Small intestine (tissue), 7 donors: ENCODE results near the gene SPNS2. TPM values are rescaled to one million over a fixed set of nuclear protein-coding genes. Genes with fewer than 3 reads are reported as not detected.

Source experiments
- DNase-seq, 2 donors: peaks; one replicate each; pipeline versions ENCODE4 v3.0.0 to v3.0.0-alpha.2; 2013
- FAIRE-seq: peaks from 2 replicates; lab custom pipeline; 2012; peaks lifted over from hg19 to GRCh38; lab: Jason Lieb, UNC
- H3K27ac ChIP-seq, 3 donors: one replicate each; pipeline ENCODE4 v1.5.1; 2013; ENCODE audit warnings: low read length in 2 of 3, mild to moderate bottlenecking in 2 of 3, control low read depth in 1 of 3, inconsistent platforms in 1 of 3, low read depth in 1 of 3, moderate library complexity in 1 of 3
- H3K27me3 ChIP-seq, 3 donors: one replicate each; pipeline ENCODE4 v1.6.1; 2013; ENCODE audit warnings: low read length in 3 of 3, inconsistent platforms in 1 of 3; ENCODE audit not compliant: control insufficient read depth in 3 of 3, insufficient read depth in 3 of 3
- H3K36me3 ChIP-seq, 3 donors: one replicate each; pipeline ENCODE4 v1.6.1; 2013; ENCODE audit warnings: low read length in 3 of 3, inconsistent platforms in 1 of 3, low read depth in 1 of 3, mild to moderate bottlenecking in 1 of 3, moderate library complexity in 1 of 3; ENCODE audit not compliant: control insufficient read depth in 3 of 3, insufficient read depth in 2 of 3
- H3K4me1 ChIP-seq, 3 donors: one replicate each; pipeline ENCODE4 v1.6.1; 2013; ENCODE audit warnings: low read length in 2 of 3, inconsistent platforms in 1 of 3, low read depth in 1 of 3, mild to moderate bottlenecking in 1 of 3, moderate library complexity in 1 of 3; ENCODE audit not compliant: control insufficient read depth in 3 of 3, insufficient read depth in 2 of 3
- H3K4me3 ChIP-seq, 3 donors: one replicate each; pipeline ENCODE4 v1.5.1; 2013; ENCODE audit warnings: low read length in 3 of 3, control low read depth in 1 of 3, inconsistent platforms in 1 of 3, low read depth in 1 of 3, mild to moderate bottlenecking in 1 of 3, moderate library complexity in 1 of 3
- H3K9me3 ChIP-seq, 2 donors: one replicate each; pipeline ENCODE4 v1.6.1; 2013; ENCODE audit warnings: low read depth in 1 of 2, low read length in 1 of 2; ENCODE audit not compliant: control insufficient read depth in 2 of 2, insufficient read depth in 1 of 2
- WGBS, 3 donors: extraction: QIAGEN DNeasy Blood & Tissue Kit; methylation state at CpG; one replicate each; pipeline ENCODE4 v1.1.7; 2013; 5-methylcytosine and 5-hydroxymethylcytosine counted together
- polyA plus RNA-seq, 4 donors: library from polyadenylated mRNA; stranded (reverse) in 3 of 4; unstranded in 1 of 4; fragments of 200-250 nt in 3 of 4; fragments of 120-200 nt in 1 of 4; gene quantifications; one replicate each; pipeline versions ENCODE4 v1.2.1 to v1.2.3, GENCODE V29; 2013
- donor health status: healthy with polysubstance abuse.
- donor health status: control.
- donor health status: control.
- donor health status: Bipolar disorder and iron deficiency.
- donor health status: healthy.

The SPNS2 gene
- polyA plus RNA-seq, 4 donors = 6.3 to 37.3 (median 22.3) TPM

DNA sequence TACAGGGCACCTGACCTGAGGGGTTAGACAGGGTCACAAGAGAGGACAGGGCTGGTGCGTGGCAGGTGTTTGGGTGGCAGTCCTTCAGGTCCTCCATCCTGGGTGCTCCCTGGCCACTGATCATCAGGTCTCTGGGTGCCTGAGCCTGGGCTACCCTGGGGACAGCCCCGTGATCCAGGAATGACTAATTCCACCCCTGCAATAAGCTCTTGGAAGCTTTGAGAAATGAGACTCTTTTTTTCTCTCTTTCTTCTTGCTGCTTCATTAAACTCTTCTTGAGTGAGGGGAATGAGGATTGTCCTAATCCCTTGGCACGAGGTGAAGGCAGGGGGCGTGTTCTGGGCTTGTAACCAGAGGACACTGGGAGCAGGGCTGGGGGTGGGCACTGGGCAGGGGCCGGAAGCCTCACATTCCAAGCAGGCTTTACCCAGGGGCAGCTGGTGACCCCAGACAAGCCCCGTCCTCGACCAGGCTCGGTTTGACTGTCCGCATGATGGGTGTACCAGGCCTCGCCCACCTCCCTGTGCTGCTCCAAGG, 21.4 kb upstream of the SPNS2 start:
- FAIRE-seq = no peak
- H3K4me3 ChIP-seq = no peak overlapping the region
- H3K9me3 ChIP-seq = no peaks in the 10 kb centered on the region
- peaks cover 4 to 70% (median 8%) of the 10 kb centered on the region in 3 donors for H3K4me1 ChIP-seq
- H3K27ac ChIP-seq = peak overlapping the region; percentile 73 to 96 (median 86)
- no peaks in the 10 kb centered on the region for H3K27me3 ChIP-seq
- WGBS, 3 donors = 37 to 62% (median 56%) methylated on average over 10 of the region's 10 CpGs
- no peaks in the 10 kb centered on the region for H3K36me3 ChIP-seq
- peak; percentile 45 to 47 for DNase-seq

DNA sequence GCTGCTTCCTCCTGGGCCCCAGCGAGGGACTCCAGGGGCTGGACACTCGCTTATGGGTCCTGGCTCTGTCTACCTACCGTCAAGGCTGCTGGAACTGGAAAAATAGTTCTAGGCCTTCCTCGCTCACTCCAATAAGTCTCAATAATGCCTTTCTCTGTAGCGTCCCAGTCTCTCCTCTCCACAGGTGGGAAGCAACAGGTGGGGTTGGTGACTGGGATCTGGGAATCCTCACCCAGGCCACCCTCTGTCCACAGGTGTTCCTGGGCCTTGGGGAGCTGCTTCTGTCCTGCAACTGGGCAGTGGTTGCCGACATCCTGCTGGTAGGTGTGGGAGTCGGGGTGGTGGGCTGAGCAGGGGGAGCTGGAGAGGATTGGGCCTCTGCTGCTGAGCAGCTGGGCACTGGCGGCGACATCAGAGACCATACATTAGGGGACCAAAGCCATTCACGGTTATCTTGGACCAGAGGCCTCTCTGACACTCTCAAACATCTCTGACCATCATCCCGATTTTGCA, 20.3 kb upstream of the SPNS2 start:
- Histone ChIP-seq H3K36me3 (no peaks in the 10 kb centered on the region), H3K4me1 (peaks cover 8 to 81% (median 9%) of the 10 kb centered on the region in 3 donors), H3K4me3 (no peak overlapping the region), H3K9me3 (no peaks in the 10 kb centered on the region), H3K27ac (peak overlapping the region; percentile 34 to 97 (median 72)), H3K27me3 (no peaks in the 10 kb centered on the region)
- 80 to 90% (median 83%) methylated on average over 11 of the region's 11 CpGs for WGBS, 3 donors
- DNase-seq (no peak), FAIRE-seq (no peak)

DNA sequence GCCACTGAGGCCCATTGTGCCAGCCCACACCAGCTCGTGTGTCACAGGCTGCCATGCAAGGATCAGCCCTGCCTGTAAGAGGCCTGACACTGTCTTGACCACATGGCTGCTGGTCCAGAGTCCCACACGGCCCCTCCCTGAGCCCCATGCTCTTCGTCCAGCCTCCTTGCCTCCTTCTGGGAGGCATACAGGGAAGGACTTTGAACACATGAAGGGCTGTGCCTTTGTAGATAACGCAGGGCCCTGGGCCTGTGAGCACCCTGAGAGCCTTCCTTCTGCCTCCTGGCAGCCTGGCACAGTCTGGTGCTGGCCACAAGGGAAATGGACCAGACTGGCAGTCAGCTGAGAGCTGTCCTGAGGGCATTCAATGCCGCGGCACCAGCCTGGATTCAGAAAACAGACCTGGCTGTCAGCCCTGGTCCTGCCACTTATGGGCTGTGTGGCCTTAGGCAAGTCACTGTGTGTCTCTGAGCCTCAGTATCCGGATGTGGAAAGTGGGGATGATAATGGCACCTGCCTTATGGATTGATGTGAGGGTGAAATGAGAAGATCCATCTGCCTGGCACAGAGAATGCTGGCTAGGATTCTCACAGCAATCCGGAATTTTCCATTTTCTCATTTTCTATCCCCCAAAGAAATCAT, 19.2 kb upstream of the SPNS2 start:
- no peak overlapping the region for H3K4me3 ChIP-seq
- H3K4me1 ChIP-seq = peaks cover 9 to 88% (median 10%) of the 10 kb centered on the region in 3 donors
- H3K27ac ChIP-seq = peak overlapping the region; percentile 95 to 99 (median 97)
- no peaks in the 10 kb centered on the region for H3K27me3 ChIP-seq
- FAIRE-seq (no peak), DNase-seq (peak; percentile 85 to 98)
- no peaks in the 10 kb centered on the region for H3K9me3 ChIP-seq
- H3K36me3 ChIP-seq = no peaks in the 10 kb centered on the region
- WGBS, 3 donors = 29 to 69% (median 46%) methylated on average over 8 of the region's 8 CpGs

DNA sequence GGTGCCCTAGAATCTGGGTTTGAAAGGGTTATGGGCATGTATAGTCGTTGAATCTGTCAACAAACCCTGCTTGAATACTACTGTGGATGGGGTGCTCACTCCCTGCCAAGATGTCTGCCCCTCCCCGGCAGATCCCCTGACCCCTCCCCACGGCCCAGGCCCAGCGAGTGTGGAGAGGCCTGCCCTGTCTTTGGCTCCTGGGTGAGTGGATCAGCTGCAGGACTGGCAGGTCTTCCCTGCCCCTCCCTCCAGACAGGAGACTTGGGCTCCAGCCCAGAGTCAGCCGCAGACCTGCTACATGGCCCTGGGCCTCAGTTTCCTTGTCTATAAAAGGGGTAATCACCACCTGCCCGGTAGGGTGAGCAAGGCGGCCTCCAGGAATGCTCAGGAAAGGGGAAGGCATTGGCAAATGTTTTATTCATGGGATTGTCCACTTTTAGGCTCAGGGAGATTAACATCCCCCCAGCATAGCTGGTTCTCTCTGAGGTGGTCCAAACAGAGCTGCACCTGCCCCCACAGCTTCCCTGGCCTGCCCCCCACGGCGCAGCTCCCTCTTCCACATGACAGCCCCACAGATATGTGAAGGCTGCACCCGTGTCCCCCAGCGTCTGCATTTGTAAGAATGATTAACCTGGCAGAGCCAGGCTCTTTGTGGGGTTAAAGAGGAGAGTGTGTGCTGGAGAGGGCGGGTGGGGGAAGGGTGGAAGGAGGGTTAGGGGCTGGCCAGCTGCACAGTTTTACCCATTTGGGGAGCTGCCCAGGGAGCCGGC, 18.5 kb upstream of the SPNS2 start:
- H3K36me3 ChIP-seq = no peaks in the 10 kb centered on the region
- no peaks in the 10 kb centered on the region for H3K27me3 ChIP-seq
- DNase-seq (peak; percentile 70 to 83), FAIRE-seq (no peak)
- peaks cover 9 to 86% (median 10%) of the 10 kb centered on the region in 3 donors for H3K4me1 ChIP-seq
- peak overlapping the region; percentile 95 to 99 (median 97) for H3K27ac ChIP-seq
- no peaks in the 10 kb centered on the region for H3K9me3 ChIP-seq
- WGBS, 3 donors = 20 to 55% (median 42%) methylated on average over 12 to 13 of the region's 13 CpGs
- no peak overlapping the region for H3K4me3 ChIP-seq

DNA sequence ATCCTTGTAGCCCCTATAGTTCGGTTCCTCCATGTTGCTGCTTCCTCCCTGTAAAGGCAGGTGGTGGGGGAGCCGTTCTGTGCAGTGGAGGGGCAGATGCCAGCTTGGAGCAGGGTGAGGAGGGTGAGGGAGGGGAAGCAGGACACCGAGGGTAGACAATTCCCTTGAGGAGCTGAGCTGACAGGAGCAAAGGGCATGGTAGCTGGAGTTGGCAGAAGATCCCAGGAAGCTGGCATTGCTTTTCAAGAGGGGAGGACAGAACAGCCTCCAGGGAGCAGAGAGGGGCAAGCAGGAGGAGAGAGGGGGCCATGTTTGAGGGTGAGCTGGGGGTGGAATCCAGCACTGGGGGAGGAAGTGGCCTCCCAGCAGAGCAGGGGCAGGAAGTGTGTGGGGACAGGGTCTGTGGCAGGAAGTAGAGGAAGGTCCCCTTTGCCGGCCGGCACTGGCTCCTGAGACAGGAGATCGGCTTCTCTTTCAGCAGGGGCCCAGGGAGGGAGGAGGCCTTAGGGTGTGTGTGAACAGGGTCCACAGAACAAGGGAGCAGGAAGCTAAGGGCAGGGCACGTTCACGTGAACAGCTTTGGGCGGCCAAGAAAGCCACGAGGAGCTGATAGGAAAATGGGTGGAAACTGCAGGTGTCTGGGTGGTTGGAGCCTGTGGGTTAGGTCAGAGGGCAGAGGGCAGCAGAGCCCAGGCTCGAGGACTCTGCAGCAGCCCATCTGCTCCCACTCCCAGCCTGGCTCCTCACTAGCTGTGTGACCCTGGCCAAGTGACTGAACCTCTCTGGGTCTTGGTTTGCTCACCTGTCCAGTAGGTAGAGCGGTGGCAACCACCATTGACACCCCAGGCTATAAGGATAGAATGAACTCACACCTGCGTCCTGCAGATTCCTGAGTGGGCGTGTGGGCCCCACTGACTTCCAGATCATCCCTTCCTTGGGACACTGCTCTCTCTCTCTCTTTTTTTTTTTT, 17.5 kb upstream of the SPNS2 start:
- FAIRE-seq (no peak), DNase-seq (peak; percentile 94 to 97)
- Histone ChIP-seq H3K4me3 (peak overlapping the region in 1 of 3 donors; percentile 6), H3K4me1 (peaks cover 9 to 80% (median 10%) of the 10 kb centered on the region in 3 donors), H3K9me3 (no peaks in the 10 kb centered on the region), H3K27ac (peak overlapping the region; percentile 95 to 99 (median 97)), H3K27me3 (no peaks in the 10 kb centered on the region), H3K36me3 (no peaks in the 10 kb centered on the region)
- WGBS, 3 donors = 5 to 26% (median 17%) methylated on average over 14 of the region's 14 CpGs

DNA sequence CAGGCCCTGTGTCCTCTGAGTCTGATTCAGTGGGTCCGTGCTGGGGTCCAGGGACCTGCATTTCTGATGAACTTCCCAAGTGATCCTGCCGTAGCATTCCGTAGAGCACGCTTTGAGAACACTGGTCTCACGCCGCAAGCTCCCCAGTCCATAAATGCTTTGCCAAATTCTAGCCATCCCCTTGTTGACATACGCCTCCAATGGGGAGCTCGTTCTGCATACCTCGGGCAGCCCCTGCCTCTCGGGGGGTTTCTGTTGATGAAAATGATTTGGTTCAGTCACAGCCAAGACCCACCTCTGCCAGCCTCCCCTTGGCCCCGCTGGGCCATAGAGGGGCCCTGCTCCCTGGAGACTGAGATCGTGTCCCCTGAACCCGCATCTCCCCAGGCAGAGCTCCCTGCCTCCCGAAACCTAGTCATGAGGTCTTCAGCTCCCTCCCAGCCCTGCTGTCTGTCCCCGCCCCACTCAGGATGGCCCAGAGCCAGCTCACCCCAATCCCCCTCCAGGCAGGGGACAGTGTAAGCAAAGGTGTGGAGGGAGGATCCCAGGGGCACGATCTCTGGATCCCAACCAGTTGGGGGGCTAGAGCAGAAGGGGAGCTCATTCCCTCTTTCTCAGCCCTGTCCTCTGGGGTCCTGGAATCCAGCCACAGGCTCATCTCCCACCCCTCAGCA, 16.2 kb upstream of the SPNS2 start:
- peaks cover 4 to 68% (median 5%) of the 10 kb centered on the region in 3 donors for H3K4me1 ChIP-seq
- no peak for FAIRE-seq
- 78 to 85% (median 84%) methylated on average over 14 to 16 of the region's 16 CpGs for WGBS, 3 donors

DNA sequence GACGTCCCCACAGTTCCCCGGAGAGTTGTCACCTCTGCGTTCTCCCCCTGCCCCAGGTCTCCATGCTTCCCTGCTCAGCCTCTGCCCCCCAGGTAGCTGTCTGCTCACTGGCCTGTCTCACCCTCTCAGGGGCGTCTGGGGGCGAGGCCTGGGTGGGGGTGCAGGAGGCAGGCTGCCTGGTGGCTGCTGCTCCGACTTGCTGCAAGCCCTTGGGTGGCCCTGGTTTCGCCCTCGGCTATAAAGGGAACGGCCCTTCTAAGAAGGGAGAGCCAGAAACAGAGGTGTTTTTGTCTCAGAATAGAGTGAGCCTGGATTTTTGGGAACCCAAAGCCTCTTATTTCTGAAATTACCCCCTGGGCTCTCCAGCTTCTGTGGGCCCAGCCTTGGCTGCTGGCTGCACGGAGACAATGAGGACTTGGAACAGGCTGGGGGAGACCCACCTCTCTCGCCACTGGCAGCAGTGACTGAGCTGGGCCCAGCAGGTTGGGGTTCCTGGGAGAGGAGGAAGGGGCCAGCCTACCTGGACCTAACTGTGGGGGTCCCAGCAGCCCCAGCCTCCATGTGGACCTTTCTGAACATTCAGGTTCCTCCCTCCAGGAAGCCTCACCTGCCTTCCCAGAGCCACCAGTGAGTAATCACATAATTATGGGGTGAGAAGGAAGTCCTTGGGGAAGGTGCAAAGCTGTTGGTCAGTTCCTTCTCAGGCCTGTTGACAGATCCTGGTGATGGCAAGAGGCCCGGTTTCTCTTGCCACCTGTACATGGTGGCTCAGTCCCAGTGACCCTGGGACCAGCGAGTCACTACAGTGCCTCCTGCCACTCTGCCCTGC, 15.5 kb upstream of the SPNS2 start:
- 37 to 65% (median 43%) methylated on average over 12 to 13 of the region's 13 CpGs for WGBS, 3 donors
- H3K27ac ChIP-seq = peak overlapping the region; percentile 83 to 89 (median 84)
- FAIRE-seq = no peak
- peak overlapping the region in 1 of 3 donors; percentile 9 for H3K4me3 ChIP-seq
- H3K27me3 ChIP-seq = no peaks in the 10 kb centered on the region
- peaks cover 2 to 62% (median 5%) of the 10 kb centered on the region in 3 donors for H3K4me1 ChIP-seq
- no peaks in the 10 kb centered on the region for H3K9me3 ChIP-seq
- peak; percentile 72 to 90 for DNase-seq
- peaks cover 0 to 5% (median 0%) of the 10 kb centered on the region in 3 donors for H3K36me3 ChIP-seq

More for the DNA sequence above, 16.2 kb upstream of the SPNS2 start:
- Histone ChIP-seq H3K4me3 (peak overlapping the region in 1 of 3 donors; percentile 9), H3K9me3 (no peaks in the 10 kb centered on the region), H3K27ac (peak overlapping the region; percentile 83 to 89 (median 84)), H3K36me3 (peaks cover 0 to 5% (median 0%) of the 10 kb centered on the region in 3 donors), H3K27me3 (no peaks in the 10 kb centered on the region)
- peak in 1 of 2 donors; percentile 52 for DNase-seq
